Esophagus muscularis mucosa (tissue), 4 donors: ENCODE results near the gene STAT3.

Source experiments
- EP300 ChIP-seq: sonication (generic); formaldehyde crosslinking; IDR thresholded peaks from one replicate; pipeline ENCODE4 v1.6.1; 2017; ENCODE audit warnings: antibody characterized with exemption
- POLR2A ChIP-seq: fragments of 450-650 bp; IDR thresholded peaks from one replicate; pipeline ENCODE4 v1.6.1; 2017; ENCODE audit warnings: antibody characterized with exemption, moderate library complexity, mild to moderate bottlenecking, low read depth
- POLR2AphosphoS5 ChIP-seq, 2 donors: sonication (generic); formaldehyde crosslinking; IDR thresholded peaks; one replicate each; pipeline ENCODE4 v1.6.1; 2017; ENCODE audit warnings: antibody characterized with exemption in 2 of 2
- TF ChIP-seq, protein P1 (sequence below), 3 experiments: fragments of 200-600 bp in 2 of 3; fragments of 450-650 bp in 1 of 3; sonication (generic) in 2 of 3; IDR thresholded peaks; one replicate each; pipeline ENCODE4 v1.5.1; 2017 to 2019; ENCODE audit warnings: antibody characterized with exemption in 3 of 3, mild to moderate bottlenecking in 2 of 3, moderate library complexity in 1 of 3

DNA sequence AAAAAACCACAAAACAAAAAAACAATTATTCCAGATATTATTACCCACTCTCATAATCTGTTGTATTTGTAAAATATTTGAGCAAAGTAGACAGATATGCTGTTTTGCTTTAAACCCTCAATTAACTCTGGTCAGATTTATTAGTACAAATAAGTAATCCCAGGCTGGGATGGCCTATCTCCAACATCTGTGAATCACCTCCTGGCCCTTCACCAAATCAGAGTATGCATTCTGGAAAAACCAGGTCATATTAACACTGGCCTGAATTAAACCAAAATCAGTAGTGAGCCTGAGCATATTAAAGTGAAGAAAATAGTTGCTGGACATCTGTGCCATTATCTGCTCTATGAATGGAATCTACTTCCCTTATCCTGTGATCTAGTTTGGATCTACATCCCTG is 41.0 kb downstream of the STAT3 start:
- TF ChIP-seq, protein P1, sequence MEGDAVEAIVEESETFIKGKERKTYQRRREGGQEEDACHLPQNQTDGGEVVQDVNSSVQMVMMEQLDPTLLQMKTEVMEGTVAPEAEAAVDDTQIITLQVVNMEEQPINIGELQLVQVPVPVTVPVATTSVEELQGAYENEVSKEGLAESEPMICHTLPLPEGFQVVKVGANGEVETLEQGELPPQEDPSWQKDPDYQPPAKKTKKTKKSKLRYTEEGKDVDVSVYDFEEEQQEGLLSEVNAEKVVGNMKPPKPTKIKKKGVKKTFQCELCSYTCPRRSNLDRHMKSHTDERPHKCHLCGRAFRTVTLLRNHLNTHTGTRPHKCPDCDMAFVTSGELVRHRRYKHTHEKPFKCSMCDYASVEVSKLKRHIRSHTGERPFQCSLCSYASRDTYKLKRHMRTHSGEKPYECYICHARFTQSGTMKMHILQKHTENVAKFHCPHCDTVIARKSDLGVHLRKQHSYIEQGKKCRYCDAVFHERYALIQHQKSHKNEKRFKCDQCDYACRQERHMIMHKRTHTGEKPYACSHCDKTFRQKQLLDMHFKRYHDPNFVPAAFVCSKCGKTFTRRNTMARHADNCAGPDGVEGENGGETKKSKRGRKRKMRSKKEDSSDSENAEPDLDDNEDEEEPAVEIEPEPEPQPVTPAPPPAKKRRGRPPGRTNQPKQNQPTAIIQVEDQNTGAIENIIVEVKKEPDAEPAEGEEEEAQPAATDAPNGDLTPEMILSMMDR (IDR thresholded peaks at IDR 0.05), result no peak
- TF ChIP-seq POLR2AphosphoS5 (IDR thresholded peaks at IDR 0.05), result peak in 1 of 2 donors; percentile 73
- no peak for TF ChIP-seq POLR2A
- no peak for TF ChIP-seq EP300
